NK-92 (cell line): Measurements from ENCODE around the gene DEFB127.
"Not testable (repeated sequence)": the region's sequence is repeated elsewhere in the genome, so short reads cannot be mapped to it uniquely, and the experiment has no call there.

Source experiments
- DNase-seq: peaks from one replicate; lab custom pipeline; 2025; ENCODE audit not compliant: unreplicated experiment; lab: John Stamatoyannopoulos, UW

DEFB127 gene, protein sequence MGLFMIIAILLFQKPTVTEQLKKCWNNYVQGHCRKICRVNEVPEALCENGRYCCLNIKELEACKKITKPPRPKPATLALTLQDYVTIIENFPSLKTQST

DNA sequence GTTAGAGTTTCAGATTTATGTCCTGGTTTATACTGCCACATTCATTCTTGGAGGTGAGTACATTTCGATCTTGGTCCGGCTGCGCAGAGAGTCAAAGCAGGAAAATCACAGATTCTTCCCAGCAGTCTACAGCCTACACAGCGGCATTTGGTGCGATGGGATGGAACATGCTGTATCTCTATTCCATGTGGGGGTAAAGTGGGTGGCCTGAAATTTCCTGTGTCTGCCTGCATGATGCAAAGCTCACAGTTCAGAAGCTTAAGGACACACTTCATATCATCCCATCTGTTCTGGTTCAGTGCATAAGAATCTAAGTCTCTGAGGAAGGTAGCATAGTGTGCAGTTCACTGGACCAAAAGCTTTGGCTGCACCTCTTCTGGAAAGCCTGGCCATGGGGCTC lies at the start of gene DEFB127:
TSS of gene DEFB127 (plus strand) at position 301 of the 400 bp plus-strand sequence. CDS start at position 392, 91 bp downstream.
- DNase-seq = no peak

DNA sequence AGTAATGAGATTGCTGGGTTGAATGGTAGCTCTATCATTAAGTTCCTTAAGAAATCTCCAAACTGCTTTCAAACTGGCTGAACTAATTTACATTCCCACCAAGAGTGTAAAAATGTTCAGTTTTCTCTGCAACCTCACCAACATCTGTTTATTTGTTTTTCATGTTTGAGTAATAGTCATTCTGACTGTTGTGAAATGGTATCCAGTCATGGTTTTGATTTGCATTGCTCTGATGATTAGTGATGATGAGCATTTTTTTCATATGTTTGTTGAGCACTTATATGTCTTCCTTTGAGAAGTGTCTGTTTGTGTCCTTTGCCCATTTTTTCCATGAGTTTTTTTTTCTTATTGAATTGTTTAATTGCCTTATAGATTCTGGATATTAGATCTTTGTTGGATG lies 44.9 kb upstream of the DEFB127 start:
- DNase-seq = no peak

DNA sequence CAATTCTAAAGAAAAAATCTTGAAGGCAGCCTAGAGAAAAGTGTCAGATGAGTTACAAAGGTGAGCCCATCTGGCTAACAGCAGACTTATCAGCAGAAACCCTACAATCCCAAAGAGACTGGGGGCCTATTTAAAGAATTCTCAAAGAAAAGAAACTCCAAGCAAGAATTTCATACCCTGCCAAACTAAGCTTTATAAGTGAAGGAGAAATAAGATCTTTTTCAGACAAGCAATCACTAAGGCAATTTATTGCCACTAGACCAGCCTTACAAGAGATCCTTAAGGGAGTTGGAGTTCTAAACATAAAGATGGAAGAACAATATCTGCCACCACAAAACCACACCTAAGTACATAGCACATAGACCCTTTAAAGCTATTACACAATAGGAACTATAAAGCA lies 39.7 kb upstream of the DEFB127 start:
- no peak for DNase-seq

DNA sequence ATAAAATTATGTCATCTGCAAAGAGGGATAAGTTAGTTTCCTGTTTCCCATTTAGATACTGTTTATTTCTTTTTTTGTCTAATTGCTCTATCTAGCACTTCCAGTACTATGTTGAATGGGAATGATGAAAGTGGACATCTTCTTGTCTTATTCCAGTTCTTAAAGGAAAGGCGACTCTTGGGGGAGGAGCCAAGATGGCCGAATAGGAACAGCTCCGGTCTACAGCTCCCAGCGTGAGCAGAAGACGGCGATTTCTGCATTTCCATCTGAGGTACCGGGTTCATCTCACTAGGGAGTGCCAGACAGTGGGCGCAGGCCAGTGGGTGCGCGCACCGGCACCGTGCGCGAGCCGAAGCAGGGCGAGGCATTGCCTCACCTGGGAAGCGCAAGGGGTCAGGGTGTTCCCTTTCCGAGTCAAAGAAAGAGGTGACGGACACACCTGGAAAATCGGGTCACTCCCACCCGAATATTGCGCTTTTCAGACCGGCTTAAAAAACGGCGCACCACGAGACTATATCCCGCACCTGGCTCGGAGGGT lies 27.4 kb upstream of the DEFB127 start:
- not testable (repeated sequence) for DNase-seq

DNA sequence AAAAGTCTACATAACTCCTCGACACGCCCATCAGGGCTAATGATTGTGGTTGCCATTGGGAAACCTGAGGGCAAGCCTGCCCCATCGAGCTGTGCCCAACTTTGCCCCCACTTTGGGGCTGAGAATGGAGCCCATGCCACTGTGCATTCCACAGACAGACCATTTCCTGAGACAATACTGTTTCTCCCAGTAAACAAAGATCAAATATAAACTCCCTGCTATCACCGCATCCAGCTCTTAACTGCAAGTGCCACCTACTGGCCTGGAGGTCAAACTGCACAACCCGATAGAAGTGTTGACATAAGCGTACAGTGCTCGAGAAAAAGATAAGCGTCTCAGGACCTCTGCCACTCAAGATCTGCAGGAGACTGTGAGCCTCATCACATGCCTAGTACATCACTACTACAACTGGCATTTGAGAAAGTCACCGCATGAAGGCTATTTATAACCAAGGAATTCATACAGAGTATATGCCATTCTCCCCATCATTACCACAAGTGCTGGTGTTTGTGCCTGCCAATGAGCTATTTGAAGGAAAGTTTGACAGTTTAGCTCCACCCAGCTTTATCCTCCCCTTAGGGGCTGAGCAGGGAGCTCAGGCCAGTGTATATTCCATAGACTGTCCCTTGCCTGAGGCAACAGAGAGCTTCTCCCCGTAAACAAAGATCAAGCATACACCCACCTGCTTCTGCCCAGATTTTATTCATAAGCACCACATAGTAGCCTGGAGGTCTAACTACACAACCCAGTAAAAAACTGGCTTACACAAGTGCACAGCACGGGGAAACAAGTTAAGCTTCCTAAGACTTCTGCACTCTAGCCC lies 19.4 kb upstream of the DEFB127 start:
- DNase-seq = no peak

DNA sequence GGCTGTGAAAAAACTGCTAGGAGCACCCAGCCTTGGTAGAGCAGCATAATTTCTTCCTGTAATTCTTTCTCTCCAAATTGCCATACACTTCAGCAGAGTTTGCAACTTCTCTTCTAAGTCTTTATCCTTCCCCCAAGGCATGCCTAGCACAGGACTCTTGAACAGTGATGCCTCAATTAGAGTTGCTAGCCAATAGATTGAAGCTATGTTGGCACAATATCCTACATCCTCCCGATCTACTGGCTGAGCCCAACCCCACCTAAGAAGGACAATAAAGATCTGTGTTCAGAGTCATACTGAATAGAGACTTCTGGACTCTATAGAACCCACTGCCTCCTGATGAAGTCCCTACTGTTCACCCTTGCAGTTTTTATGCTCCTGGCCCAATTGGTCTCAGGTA lies 15.0 kb upstream of the DEFB127 start, which contains the start of gene DEFB126:
TSS of gene DEFB126 (plus strand) at position 301 of the 400 bp plus-strand sequence. CDS start at position 340, 39 bp downstream.
- no peak for DNase-seq

DNA sequence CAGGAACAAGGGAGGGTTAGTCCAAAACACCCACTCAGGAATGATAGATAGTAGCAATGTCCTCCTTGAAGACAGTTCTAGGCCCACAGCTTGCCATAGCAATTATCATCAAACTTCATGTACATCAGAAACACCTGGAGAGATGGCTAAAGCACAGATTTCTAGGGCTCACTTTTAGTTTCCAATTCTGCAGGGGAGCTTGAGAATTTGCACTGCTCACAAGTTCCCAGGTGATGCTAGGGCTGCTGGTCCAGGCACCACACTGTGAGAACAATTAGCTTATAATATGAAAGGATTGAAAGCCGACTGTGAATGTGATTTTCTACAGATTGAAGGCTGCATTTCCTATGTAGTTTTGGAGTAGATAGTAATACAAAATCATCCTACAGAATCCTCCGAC lies 11.4 kb upstream of the DEFB127 start:
- no peak for DNase-seq

DNA sequence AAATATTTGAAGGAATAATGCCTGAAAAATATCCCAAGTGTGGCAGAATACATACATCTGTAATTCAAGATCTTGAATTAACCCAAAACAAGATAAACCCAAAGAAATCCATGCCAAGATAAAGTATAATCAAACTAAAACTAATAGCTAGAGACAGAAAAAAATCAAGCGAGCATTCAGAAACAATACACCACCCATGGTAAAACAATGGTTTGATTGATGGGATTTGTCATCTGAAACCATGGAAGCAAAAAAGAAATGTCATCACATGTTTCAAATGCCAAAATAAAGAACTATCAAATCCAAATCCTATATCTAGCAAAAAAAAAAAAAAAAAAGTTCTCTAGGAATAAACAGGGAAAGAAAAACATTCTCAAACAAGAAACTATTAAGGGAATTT lies 5.1 kb upstream of the DEFB127 start:
- no peak for DNase-seq

DNA sequence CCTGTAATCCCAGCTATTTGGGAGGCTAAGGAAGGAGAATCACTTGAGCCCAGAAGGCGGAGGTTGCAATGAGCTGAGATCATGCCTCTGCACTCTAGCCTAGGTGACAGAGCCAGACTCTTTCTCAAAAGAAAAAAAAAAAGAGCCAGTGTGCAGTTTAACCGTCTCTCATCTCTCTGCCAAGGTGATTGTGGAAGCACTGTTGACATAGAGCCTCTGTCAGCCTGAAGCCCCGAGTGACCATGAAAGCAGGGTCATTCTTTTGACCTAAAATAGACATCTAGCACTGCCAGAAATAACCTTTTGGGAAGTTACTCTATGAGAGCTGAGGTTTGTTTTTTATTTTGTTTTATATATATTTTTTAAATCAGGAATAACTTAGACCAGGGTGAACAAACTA lies 7.4 kb downstream of the DEFB127 start:
- DNase-seq = no peak

DNA sequence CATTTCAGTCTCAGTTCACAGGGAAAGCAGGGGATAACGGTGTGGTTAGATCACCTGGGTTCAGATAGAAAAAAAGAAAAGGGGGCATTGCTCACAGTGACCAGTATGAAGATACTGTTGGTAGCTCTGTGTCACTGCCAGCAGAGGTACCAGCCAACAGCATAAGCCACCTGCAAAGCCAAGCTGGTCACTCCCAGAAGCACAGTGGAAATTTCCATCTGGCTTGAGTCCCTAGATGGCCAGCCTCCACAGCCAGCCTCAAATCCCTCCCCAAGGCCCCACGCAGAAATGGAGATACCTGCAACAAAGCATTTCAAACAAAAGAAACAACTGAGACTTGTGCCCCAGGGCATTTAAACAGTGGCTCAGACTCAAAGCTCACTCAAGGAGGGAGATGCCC lies 11.6 kb downstream of the DEFB127 start:
- no peak for DNase-seq

DNA sequence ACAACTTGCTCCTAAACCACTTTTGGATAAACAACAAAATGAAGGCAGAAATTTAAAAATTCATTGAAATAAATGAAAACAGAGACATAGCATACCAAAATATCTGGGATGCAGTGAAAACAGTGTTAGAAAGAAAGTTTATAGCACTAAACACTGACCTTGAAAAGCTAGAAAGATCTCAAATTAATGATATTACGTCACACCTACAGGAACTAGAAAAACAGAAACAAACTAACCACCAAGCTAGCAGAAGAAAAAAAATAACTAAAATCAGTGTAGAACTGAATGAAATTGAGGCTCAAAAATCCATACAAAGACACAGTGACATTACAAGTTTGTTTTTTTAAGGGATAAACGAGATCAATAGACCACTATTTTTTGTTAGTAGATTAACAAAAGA lies 27.0 kb downstream of the DEFB127 start:
- no peak for DNase-seq

DNA sequence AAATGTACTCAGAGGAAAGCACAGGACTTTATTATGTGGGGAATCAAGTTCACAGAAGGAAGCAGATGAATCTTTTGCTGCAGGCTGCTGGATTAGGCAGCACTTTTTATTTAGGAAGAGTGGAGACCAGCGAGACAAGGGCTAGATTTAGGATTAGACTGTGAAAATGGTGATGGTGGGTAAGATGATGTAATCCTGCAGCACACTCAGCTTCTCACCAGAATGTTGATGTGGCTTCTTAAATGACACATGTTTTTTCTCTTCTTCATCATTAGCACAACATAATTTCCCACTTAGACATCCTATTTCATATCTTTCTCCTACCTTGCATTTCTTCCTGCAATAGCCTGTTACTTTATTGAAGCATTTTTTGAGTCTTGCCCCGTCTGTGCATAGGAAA lies 30.5 kb downstream of the DEFB127 start:
- DNase-seq = no peak

DNA sequence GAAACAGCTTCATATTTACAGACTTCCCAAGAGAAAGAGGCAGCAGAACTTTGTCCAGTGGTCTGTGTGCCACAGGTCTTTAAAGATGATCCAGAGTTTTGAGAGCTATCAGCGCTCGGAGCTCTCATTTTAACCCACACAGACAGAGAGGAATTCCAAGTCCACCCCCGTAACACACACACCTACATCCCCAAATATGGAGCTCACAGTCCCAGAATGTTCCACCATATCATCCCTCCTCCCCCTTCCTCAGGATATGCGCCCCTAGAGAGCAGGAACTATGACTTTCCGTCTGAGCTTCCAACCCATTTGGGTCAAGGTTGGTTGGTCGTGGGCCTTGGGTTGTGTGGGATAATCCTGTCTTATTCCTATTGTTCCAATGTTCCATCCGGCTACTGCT lies 32.4 kb downstream of the DEFB127 start, which contains the start of gene DEFB128:
TSS of gene DEFB128 (minus strand) at position 101 of the 400 bp plus-strand sequence. CDS start at position 13, 88 bp downstream.
- DNase-seq = no peak

DNA sequence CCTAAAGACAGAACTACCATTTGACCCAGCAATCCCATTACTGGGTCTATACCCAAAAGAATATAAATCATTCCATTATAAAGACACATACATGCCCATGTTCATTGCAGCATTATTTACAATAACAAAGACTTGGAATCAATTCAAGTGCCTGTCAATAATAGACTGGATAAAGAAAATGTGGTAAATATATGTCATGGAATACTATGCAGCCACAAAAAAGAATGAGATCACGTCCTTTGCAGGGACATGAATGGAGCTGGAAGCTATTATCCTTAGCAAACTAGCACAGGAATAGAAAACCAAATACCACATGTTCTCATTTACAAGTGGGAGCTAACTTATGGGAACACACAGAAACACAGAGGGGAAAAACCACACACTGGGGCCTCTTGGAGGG lies 41.0 kb downstream of the DEFB127 start:
- DNase-seq = no peak

DNA sequence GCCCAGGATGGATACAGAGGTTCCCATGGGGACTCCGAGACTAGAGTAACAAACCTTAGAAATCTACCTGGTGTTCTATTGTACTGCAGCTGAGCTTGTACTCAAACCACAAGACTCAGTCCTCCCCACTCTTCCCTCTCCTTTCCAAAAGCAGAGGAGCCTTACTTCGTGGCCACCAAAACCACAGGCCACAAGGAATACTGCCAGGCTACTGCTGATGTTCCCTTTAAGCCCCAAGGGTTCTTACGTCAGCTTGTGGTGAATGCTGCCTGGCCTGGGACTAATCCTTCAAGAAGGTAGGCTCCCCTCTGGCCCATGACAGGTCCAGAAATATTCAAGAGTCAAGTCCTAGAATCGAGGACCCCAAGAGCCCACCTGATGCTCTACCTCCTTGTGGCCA lies 42.7 kb downstream of the DEFB127 start:
- DNase-seq = no peak

DNA sequence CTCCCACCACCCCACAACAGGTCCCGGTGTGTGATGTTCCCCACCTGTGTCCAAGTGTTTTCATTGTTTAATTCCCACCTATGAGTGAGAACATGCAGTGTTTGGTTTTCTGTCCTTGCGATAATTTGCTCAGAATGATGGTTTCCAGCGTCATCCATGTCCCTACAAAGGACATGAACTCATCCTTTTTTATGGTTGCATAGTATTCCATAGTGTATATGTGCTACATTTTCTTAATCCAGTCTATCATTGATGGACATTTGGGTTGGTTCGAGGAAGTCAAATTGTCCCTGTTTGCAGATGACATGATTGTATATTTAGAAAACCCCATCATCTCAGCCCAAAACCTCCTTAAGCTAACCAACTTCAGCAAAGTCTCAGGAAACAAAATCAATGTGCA lies 46.4 kb downstream of the DEFB127 start:
- not testable (repeated sequence) for DNase-seq
